A549 (cell line): ENCODE measurements around the gene MYOF. TPM values are rescaled to one million over a fixed set of nuclear protein-coding genes. Genes with fewer than 3 reads are reported as not detected.

Source experiments
- ATAC-seq, 2 experiments: fragments of 200-7000 bp in 1 of 2; fragments of >200 bp in 1 of 2; cut with Nextera tagmentation in 1 of 2; cut with Tn5 transposase in 1 of 2; 3 replicates each; pipeline versions ENCODE4 v1.8.0 to v1.9.1; 2018 to 2020; ENCODE audit warnings: mild to moderate bottlenecking in 1 of 2, moderate library complexity in 1 of 2
- CTCF ChIA-PET: fragments of 300-600 bp; sonication (Branson Sonifier 250); formaldehyde crosslinking; extraction: SDS; loops from one replicate; lab custom pipeline; 2021; ENCODE audit warnings: antibody characterized with exemption, inconsistent platforms; lab: Yijun Ruan, JAX
- POLR2A ChIA-PET: fragments of 350-600 bp; formaldehyde crosslinking; extraction: SDS; loops from one replicate; lab custom pipeline; 2021; ENCODE audit warnings: antibody characterized with exemption, inconsistent platforms; lab: Yijun Ruan, JAX
- DNase-seq, 2 experiments: peaks; one replicate each; pipeline versions ENCODE4 v3.0.0 to v3.0.0-alpha.2; 2011 to 2016; ENCODE audit warnings: low read depth in 1 of 2, low spot score in 1 of 2
- FAIRE-seq: peaks from 2 replicates; lab custom pipeline; 2011; peaks lifted over from hg19 to GRCh38; lab: Jason Lieb, UNC
- H3K27ac ChIP-seq, 2 experiments: fragments of >200 bp; sonication (Bioruptor Twin); formaldehyde crosslinking; 3 replicates each; pipeline ENCODE4 v1.5.1; 2016 to 2017
- H3K4me1 ChIP-seq: fragments of >200 bp; sonication (Bioruptor Twin); formaldehyde crosslinking; 3 replicates; pipeline ENCODE4 v1.6.1; 2016
- H3K4me2 ChIP-seq: fragments of >200 bp; sonication (Bioruptor Twin); formaldehyde crosslinking; 3 replicates; pipeline ENCODE4 v1.6.1; 2016
- H3K4me3 ChIP-seq: fragments of >200 bp; sonication (Bioruptor Twin); formaldehyde crosslinking; 3 replicates; pipeline ENCODE4 v1.5.1; 2016
- H3K9me3 ChIP-seq: fragments of >200 bp; sonication (Bioruptor Twin); formaldehyde crosslinking; 3 replicates; pipeline ENCODE4 v1.6.1; 2016
- BHLHE40 ChIP-seq: IDR thresholded peaks from 2 replicates; pipeline ENCODE4 v1.6.1; 2012; ENCODE audit warnings: low read depth, low read length, inconsistent platforms
- CBX2 ChIP-seq: fragments of 200-600 bp; sonication (generic); IDR thresholded peaks from 2 replicates; pipeline ENCODE4 v1.6.1; 2016; ENCODE audit warnings: low read depth, mild to moderate bottlenecking, borderline replicate concordance
- EHF ChIP-seq: fragments of 250-450 bp; sonication (Bioruptor Pico); IDR thresholded peaks from 2 replicates; pipeline ENCODE4 v1.5.0; 2020; ENCODE audit warnings: mild to moderate bottlenecking
- FOSB ChIP-seq: fragments of 250-450 bp; sonication (Bioruptor Pico); IDR thresholded peaks from 2 replicates; pipeline ENCODE4 v1.5.0; 2020; ENCODE audit warnings: mild to moderate bottlenecking, moderate library complexity
- FOSL2 ChIP-seq, 2 experiments: fragments of 450-650 bp in 1 of 2; fragments of >200 bp in 1 of 2; sonication (Bioruptor Twin) in 1 of 2; formaldehyde crosslinking; IDR thresholded peaks; 2 replicates each; pipeline versions ENCODE4 v1.5.0 to v1.6.1; 2016 to 2020; ENCODE audit warnings: mild to moderate bottlenecking in 1 of 2, moderate library complexity in 1 of 2
- FOXS1 ChIP-seq: fragments of 250-450 bp; sonication (Bioruptor Pico); IDR thresholded peaks from 2 replicates; pipeline ENCODE4 v1.5.0; 2020; ENCODE audit warnings: mild to moderate bottlenecking, moderate library complexity
- GATA3 ChIP-seq: IDR thresholded peaks from 2 replicates; pipeline ENCODE4 v1.6.1; 2012; ENCODE audit warnings: borderline replicate concordance
- HEYL ChIP-seq: fragments of 250-450 bp; sonication (Bioruptor Pico); IDR thresholded peaks from 2 replicates; pipeline ENCODE4 v1.8.0; 2021; ENCODE audit warnings: mild to moderate bottlenecking, moderate library complexity
- HOXB5 ChIP-seq: fragments of 250-450 bp; sonication (Bioruptor Pico); IDR thresholded peaks from 2 replicates; pipeline ENCODE4 v1.5.0; 2020; ENCODE audit warnings: mild to moderate bottlenecking, moderate library complexity
- JUN ChIP-seq, 2 experiments: fragments of >200 bp; sonication (Bioruptor Twin); formaldehyde crosslinking; IDR thresholded peaks; 2 replicates in 1 of 2; 3 replicates in 1 of 2; pipeline ENCODE4 v1.6.1; 2016 to 2017
- KDM1A ChIP-seq: fragments of 200-600 bp; sonication (generic); IDR thresholded peaks from 2 replicates; pipeline ENCODE4 v1.6.1; 2016; ENCODE audit warnings: low read depth, mild to moderate bottlenecking
- KDM5A ChIP-seq: fragments of 200-600 bp; sonication (generic); IDR thresholded peaks from 2 replicates; pipeline ENCODE4 v1.6.1; 2016; ENCODE audit warnings: antibody characterized with exemption, mild to moderate bottlenecking
- MYC ChIP-seq: IDR thresholded peaks from 2 replicates; pipeline ENCODE4 v1.6.1; 2012; ENCODE audit warnings: mild to moderate bottlenecking, inconsistent platforms, low read length, improper control_type of control experiment, borderline replicate concordance
- NR3C1 ChIP-seq: fragments of >200 bp; sonication (Bioruptor Twin); formaldehyde crosslinking; IDR thresholded peaks from 3 replicates; pipeline ENCODE4 v1.6.1; 2017
- POLR2A ChIP-seq: IDR thresholded peaks from 2 replicates; pipeline ENCODE4 v1.6.1; 2012; ENCODE audit warnings: mild to moderate bottlenecking, low read length
- RAD21 ChIP-seq, 2 experiments: fragments of >200 bp in 1 of 2; sonication (Bioruptor Twin) in 1 of 2; formaldehyde crosslinking in 1 of 2; IDR thresholded peaks in 1 of 2; conservative IDR thresholded peaks in 1 of 2; 2 replicates in 1 of 2; 3 replicates in 1 of 2; pipeline ENCODE4 v1.6.1; 2012 to 2018; ENCODE audit warnings: inconsistent platforms in 1 of 2
- RARB ChIP-seq: fragments of 250-450 bp; sonication (Bioruptor Pico); IDR thresholded peaks from 2 replicates; pipeline ENCODE4 v1.8.0; 2021; ENCODE audit warnings: mild to moderate bottlenecking, moderate library complexity
- SMC3 ChIP-seq: fragments of >200 bp; sonication (Bioruptor Twin); formaldehyde crosslinking; IDR thresholded peaks from 3 replicates; pipeline ENCODE4 v1.6.1; 2018; ENCODE audit warnings: inconsistent platforms
- TFCP2L1 ChIP-seq: fragments of 250-450 bp; sonication (Bioruptor Pico); IDR thresholded peaks from 2 replicates; pipeline ENCODE4 v1.5.0; 2021; ENCODE audit warnings: mild to moderate bottlenecking
- TP53 ChIP-seq: fragments of 250-450 bp; sonication (Bioruptor Pico); IDR thresholded peaks from 2 replicates; pipeline ENCODE4 v1.5.0; 2021; ENCODE audit warnings: mild to moderate bottlenecking, moderate library complexity
- ZC3H11A ChIP-seq: fragments of 450-650 bp; IDR thresholded peaks from 2 replicates; pipeline ENCODE4 v1.6.1; 2014; ENCODE audit warnings: antibody characterized with exemption, mild to moderate bottlenecking
- ZFP36 ChIP-seq: fragments of 450-650 bp; IDR thresholded peaks from 2 replicates; pipeline ENCODE4 v1.6.1; 2014; ENCODE audit warnings: borderline replicate concordance; ENCODE audit not compliant: partially characterized antibody
- whole genome bisulfite sequencing: methylation state at CpG from one replicate; pipeline ENCODE4 v1.1.6; 2017; ENCODE audit errors: missing lambda C conversion rate; 5-methylcytosine and 5-hydroxymethylcytosine counted together
- polyA minus RNA-seq: library from RNA; depleted of rRNA, polyadenylated mRNA; stranded (reverse); fragments of >200 nt; gene quantifications from 2 replicates; pipeline ENCODE4 v1.2.3, GENCODE V29; 2011; rRNA and poly(A)+ RNA removed
- polyA plus RNA-seq, 4 experiments: library from polyadenylated mRNA; depleted of rRNA in 3 of 4; stranded (reverse); fragments of >200 nt; fragmentation: RNase III in 1 of 4; extraction: RNeasy Plus Mini Kit Qiagen cat#74134 plus additional on column Dnase treatment in 1 of 4; gene quantifications; 2 replicates in 3 of 4; 3 replicates in 1 of 4; pipeline ENCODE4 v1.2.3, GENCODE V29; 2011 to 2017
- TF ChIP-seq, protein P1 (sequence below): fragments of >200 bp; sonication (Bioruptor Twin); formaldehyde crosslinking; IDR thresholded peaks from 3 replicates; pipeline ENCODE4 v1.6.1; 2016
- TF ChIP-seq, protein P2 (sequence below): fragments of 450-650 bp; IDR thresholded peaks from 2 replicates; pipeline ENCODE4 v1.6.1; 2014; ENCODE audit warnings: antibody characterized with exemption
- TF ChIP-seq, protein P3 (sequence below): fragments of 250-450 bp; sonication (Bioruptor Pico); IDR thresholded peaks from 2 replicates; pipeline ENCODE4 v1.5.0; 2020; ENCODE audit warnings: low read depth, mild to moderate bottlenecking, moderate library complexity
- TF ChIP-seq, protein P4 (sequence below): IDR thresholded peaks from 2 replicates; pipeline ENCODE4 v1.6.1; 2012
- TF ChIP-seq, protein P5 (sequence below): fragments of >200 bp; sonication (Bioruptor Twin); formaldehyde crosslinking; IDR thresholded peaks from 3 replicates; pipeline ENCODE4 v1.5.1; 2016

Gene MYOF, protein sequence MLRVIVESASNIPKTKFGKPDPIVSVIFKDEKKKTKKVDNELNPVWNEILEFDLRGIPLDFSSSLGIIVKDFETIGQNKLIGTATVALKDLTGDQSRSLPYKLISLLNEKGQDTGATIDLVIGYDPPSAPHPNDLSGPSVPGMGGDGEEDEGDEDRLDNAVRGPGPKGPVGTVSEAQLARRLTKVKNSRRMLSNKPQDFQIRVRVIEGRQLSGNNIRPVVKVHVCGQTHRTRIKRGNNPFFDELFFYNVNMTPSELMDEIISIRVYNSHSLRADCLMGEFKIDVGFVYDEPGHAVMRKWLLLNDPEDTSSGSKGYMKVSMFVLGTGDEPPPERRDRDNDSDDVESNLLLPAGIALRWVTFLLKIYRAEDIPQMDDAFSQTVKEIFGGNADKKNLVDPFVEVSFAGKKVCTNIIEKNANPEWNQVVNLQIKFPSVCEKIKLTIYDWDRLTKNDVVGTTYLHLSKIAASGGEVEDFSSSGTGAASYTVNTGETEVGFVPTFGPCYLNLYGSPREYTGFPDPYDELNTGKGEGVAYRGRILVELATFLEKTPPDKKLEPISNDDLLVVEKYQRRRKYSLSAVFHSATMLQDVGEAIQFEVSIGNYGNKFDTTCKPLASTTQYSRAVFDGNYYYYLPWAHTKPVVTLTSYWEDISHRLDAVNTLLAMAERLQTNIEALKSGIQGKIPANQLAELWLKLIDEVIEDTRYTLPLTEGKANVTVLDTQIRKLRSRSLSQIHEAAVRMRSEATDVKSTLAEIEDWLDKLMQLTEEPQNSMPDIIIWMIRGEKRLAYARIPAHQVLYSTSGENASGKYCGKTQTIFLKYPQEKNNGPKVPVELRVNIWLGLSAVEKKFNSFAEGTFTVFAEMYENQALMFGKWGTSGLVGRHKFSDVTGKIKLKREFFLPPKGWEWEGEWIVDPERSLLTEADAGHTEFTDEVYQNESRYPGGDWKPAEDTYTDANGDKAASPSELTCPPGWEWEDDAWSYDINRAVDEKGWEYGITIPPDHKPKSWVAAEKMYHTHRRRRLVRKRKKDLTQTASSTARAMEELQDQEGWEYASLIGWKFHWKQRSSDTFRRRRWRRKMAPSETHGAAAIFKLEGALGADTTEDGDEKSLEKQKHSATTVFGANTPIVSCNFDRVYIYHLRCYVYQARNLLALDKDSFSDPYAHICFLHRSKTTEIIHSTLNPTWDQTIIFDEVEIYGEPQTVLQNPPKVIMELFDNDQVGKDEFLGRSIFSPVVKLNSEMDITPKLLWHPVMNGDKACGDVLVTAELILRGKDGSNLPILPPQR (N-terminal part only)
- polyA plus RNA-seq (2011; rRNA removed) (229 and 265 TPM in 2 replicates), polyA plus RNA-seq (2017; fragmentation: RNase III; extraction: RNeasy Plus Mini Kit Qiagen cat#74134 plus additional on column Dnase treatment) (190 to 217 TPM (median 191 TPM) in 3 replicates), polyA minus RNA-seq (195 and 221 TPM in 2 replicates)
- polyA plus RNA-seq (2012; cell fraction: cytosol; rRNA removed), result 117 TPM in 2 replicates
- polyA plus RNA-seq (2012; cell fraction: nucleus; rRNA removed), result 127 and 200 TPM in 2 replicates

DNA sequence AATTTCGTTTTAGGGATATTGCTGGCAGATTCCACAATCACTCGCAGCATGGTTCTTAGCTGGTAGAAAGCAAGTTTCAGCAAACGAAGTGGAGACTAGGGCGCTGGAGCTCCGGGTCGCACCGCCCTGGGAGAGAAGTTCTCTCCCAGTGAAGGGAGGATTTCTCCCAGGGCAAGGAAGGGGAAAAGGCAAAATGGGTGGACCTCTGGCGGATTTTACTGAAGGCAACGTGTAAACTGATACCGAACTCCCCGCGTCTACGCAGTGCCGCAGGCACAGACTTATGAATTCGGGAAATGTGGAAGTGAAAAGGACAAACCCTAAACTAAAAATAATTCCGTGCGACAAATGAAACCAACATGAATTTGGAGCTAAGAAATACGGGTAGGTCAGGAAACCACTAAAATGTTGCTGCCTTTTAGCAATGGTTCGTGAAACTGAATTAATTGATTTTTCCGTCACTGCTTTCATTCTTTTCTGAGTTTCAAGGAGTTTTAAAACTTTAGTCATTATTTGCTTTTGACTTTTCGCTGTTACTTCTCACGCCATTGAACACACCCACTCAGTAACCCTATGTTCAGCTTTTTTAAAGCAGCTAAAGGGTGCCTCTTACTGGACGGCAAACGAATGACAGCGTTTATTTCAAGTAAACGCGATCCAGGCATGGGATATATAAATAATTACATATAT is at the start of gene MYOF:
TSS of gene MYOF (minus strand) at position 190 of the 690 bp plus-strand sequence. CDS start at position 50, 140 bp downstream.
- peak within 1 kb of the TSS; percentile 93 for H3K27ac ChIP-seq
- FAIRE-seq, result peak; percentile 63
- peak within 1 kb of the TSS; percentile 61 for H3K4me3 ChIP-seq
- H3K4me2 ChIP-seq, result peak within 1 kb of the TSS; percentile 80
- H3K4me1 ChIP-seq, result peaks cover 30% of the 10 kb centered on the region
- ChIA-PET CTCF (interaction anchor here (0.5 to 41.4 kb wide), 37 partner anchors 10 to 597 kb away, joined by 3 to 924 read pairs (median 8); partner anchors contain the start of gene CEP55), POLR2A (interaction anchor here (0.5 to 5.7 kb wide), 14 partner anchors 9 to 595 kb away, joined by 3 to 114 read pairs (median 8); partner anchors contain the start of gene CEP55)
- peak; percentile 84 to 93 for ATAC-seq
- no peaks in the 10 kb centered on the region for H3K9me3 ChIP-seq
- peak; percentile 87 to 91 for DNase-seq
- WGBS, result under 1% methylated on average over 27 of the region's 27 CpGs
- TF ChIP-seq, protein P1, sequence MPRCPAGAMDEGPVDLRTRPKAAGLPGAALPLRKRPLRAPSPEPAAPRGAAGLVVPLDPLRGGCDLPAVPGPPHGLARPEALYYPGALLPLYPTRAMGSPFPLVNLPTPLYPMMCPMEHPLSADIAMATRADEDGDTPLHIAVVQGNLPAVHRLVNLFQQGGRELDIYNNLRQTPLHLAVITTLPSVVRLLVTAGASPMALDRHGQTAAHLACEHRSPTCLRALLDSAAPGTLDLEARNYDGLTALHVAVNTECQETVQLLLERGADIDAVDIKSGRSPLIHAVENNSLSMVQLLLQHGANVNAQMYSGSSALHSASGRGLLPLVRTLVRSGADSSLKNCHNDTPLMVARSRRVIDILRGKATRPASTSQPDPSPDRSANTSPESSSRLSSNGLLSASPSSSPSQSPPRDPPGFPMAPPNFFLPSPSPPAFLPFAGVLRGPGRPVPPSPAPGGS, result 0 out of 3 replicates have a peak, but pooled peaks have one; percentile 7
- TF ChIP-seq RARB (CRISPR knock-in tag) (0 out of 2 replicates have a peak, but pooled peaks have one; percentile 12), FOSL2 (IDR thresholded peaks at IDR 0.05) (no peak), FOSL2 (CRISPR knock-in tag; IDR thresholded peaks at IDR 0.05) (peak; percentile 80), HEYL (CRISPR knock-in tag) (no peak), SMC3 (peak; percentile 84), KDM5A (no peak), NR3C1 (no peak), FOSB (CRISPR knock-in tag) (peak; percentile 62; the same call in 1 of the 2 replicates), ZFP36 (no peak), ZC3H11A (no peak), RAD21 (conservative IDR thresholded peaks at IDR 0.05 in 1 of 2, IDR thresholded peaks at IDR 0.05 in 1 of 2) (peak; percentile 85 to 90), EHF (no peak), BHLHE40 (no peak), FOXS1 (CRISPR knock-in tag) (peak; percentile 38; the same call in 1 of the 2 replicates), MYC (0 out of 2 replicates have a peak, but pooled peaks have one; percentile 24), TFCP2L1 (CRISPR knock-in tag) (no peak), KDM1A (no peak), GATA3 (peak; percentile 34; the same call in 1 of the 2 replicates), CBX2 (no peak), JUN (IDR thresholded peaks at IDR 0.05) (peak; percentile 37 to 55; a peak in 3 of 5 replicates), HOXB5 (no peak), POLR2A (peak; percentile 68), TP53 (CRISPR knock-in tag) (peak; percentile 82; the same call in 1 of the 2 replicates)
- TF ChIP-seq, protein P2, sequence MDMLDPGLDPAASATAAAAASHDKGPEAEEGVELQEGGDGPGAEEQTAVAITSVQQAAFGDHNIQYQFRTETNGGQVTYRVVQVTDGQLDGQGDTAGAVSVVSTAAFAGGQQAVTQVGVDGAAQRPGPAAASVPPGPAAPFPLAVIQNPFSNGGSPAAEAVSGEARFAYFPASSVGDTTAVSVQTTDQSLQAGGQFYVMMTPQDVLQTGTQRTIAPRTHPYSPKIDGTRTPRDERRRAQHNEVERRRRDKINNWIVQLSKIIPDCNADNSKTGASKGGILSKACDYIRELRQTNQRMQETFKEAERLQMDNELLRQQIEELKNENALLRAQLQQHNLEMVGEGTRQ, result no peak
- TF ChIP-seq, protein P3, sequence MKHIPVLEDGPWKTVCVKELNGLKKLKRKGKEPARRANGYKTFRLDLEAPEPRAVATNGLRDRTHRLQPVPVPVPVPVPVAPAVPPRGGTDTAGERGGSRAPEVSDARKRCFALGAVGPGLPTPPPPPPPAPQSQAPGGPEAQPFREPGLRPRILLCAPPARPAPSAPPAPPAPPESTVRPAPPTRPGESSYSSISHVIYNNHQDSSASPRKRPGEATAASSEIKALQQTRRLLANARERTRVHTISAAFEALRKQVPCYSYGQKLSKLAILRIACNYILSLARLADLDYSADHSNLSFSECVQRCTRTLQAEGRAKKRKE (CRISPR knock-in tag), result no peak
- TF ChIP-seq, protein P4, sequence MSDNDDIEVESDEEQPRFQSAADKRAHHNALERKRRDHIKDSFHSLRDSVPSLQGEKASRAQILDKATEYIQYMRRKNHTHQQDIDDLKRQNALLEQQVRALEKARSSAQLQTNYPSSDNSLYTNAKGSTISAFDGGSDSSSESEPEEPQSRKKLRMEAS, result peak; percentile 52
- TF ChIP-seq, protein P5, sequence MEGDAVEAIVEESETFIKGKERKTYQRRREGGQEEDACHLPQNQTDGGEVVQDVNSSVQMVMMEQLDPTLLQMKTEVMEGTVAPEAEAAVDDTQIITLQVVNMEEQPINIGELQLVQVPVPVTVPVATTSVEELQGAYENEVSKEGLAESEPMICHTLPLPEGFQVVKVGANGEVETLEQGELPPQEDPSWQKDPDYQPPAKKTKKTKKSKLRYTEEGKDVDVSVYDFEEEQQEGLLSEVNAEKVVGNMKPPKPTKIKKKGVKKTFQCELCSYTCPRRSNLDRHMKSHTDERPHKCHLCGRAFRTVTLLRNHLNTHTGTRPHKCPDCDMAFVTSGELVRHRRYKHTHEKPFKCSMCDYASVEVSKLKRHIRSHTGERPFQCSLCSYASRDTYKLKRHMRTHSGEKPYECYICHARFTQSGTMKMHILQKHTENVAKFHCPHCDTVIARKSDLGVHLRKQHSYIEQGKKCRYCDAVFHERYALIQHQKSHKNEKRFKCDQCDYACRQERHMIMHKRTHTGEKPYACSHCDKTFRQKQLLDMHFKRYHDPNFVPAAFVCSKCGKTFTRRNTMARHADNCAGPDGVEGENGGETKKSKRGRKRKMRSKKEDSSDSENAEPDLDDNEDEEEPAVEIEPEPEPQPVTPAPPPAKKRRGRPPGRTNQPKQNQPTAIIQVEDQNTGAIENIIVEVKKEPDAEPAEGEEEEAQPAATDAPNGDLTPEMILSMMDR, result peak; percentile 63
